ENCODE data around the gene INPP4A.

DNA sequence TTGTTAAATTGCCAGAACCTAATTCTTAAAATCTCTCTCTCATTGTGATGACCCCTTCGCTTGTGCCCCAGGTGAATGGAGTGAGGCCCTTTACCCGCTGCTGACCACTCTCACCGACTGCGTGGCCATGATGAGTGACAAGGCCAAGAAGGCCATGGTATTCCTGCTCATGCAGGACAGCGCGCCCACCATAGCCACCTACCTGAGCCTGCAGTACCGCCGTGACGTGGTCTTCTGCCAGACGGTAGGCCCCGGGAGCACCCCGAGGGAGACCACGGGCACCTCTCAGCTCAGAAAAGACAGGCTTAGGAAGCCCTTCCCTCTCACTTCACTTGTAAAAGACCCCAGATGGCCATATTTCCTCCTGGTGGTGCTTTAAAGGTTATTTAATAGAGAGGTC is 118.7 kb downstream of the INPP4A start:
- TF ChIP-seq, protein P1, sequence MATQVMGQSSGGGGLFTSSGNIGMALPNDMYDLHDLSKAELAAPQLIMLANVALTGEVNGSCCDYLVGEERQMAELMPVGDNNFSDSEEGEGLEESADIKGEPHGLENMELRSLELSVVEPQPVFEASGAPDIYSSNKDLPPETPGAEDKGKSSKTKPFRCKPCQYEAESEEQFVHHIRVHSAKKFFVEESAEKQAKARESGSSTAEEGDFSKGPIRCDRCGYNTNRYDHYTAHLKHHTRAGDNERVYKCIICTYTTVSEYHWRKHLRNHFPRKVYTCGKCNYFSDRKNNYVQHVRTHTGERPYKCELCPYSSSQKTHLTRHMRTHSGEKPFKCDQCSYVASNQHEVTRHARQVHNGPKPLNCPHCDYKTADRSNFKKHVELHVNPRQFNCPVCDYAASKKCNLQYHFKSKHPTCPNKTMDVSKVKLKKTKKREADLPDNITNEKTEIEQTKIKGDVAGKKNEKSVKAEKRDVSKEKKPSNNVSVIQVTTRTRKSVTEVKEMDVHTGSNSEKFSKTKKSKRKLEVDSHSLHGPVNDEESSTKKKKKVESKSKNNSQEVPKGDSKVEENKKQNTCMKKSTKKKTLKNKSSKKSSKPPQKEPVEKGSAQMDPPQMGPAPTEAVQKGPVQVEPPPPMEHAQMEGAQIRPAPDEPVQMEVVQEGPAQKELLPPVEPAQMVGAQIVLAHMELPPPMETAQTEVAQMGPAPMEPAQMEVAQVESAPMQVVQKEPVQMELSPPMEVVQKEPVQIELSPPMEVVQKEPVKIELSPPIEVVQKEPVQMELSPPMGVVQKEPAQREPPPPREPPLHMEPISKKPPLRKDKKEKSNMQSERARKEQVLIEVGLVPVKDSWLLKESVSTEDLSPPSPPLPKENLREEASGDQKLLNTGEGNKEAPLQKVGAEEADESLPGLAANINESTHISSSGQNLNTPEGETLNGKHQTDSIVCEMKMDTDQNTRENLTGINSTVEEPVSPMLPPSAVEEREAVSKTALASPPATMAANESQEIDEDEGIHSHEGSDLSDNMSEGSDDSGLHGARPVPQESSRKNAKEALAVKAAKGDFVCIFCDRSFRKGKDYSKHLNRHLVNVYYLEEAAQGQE (tag by site-specific recombination; IDR thresholded peaks at IDR 0.05): no peak
- TF ChIP-seq ZNF600 (tag by site-specific recombination; IDR thresholded peaks at IDR 0.05) (no peak), KLF1 (tag by site-specific recombination; IDR thresholded peaks at IDR 0.05) (no peak), ZNF140 (tag by site-specific recombination; IDR thresholded peaks at IDR 0.05) (no peak), ZNF530 (tag by site-specific recombination; IDR thresholded peaks at IDR 0.05; ENCODE audit: low read depth) (no peak), ZNF274 (IDR thresholded peaks at IDR 0.05; ENCODE audit: low read length) (no peak), ZNF274 (tag by site-specific recombination; IDR thresholded peaks at IDR 0.05; ENCODE audit: borderline replicate concordance) (no peak), ZBTB20 (tag by site-specific recombination; IDR thresholded peaks at IDR 0.05) (no peak), ZNF555 (tag by site-specific recombination; conservative IDR thresholded peaks at IDR 0.05) (no peak)
- TF ChIP-seq, protein P2, sequence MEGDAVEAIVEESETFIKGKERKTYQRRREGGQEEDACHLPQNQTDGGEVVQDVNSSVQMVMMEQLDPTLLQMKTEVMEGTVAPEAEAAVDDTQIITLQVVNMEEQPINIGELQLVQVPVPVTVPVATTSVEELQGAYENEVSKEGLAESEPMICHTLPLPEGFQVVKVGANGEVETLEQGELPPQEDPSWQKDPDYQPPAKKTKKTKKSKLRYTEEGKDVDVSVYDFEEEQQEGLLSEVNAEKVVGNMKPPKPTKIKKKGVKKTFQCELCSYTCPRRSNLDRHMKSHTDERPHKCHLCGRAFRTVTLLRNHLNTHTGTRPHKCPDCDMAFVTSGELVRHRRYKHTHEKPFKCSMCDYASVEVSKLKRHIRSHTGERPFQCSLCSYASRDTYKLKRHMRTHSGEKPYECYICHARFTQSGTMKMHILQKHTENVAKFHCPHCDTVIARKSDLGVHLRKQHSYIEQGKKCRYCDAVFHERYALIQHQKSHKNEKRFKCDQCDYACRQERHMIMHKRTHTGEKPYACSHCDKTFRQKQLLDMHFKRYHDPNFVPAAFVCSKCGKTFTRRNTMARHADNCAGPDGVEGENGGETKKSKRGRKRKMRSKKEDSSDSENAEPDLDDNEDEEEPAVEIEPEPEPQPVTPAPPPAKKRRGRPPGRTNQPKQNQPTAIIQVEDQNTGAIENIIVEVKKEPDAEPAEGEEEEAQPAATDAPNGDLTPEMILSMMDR (tag by site-specific recombination; IDR thresholded peaks at IDR 0.05): no peak
- TF ChIP-seq, protein P3, sequence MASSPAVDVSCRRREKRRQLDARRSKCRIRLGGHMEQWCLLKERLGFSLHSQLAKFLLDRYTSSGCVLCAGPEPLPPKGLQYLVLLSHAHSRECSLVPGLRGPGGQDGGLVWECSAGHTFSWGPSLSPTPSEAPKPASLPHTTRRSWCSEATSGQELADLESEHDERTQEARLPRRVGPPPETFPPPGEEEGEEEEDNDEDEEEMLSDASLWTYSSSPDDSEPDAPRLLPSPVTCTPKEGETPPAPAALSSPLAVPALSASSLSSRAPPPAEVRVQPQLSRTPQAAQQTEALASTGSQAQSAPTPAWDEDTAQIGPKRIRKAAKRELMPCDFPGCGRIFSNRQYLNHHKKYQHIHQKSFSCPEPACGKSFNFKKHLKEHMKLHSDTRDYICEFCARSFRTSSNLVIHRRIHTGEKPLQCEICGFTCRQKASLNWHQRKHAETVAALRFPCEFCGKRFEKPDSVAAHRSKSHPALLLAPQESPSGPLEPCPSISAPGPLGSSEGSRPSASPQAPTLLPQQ (tag by site-specific recombination; IDR thresholded peaks at IDR 0.05): no peak
- TF ChIP-seq, protein P4, sequence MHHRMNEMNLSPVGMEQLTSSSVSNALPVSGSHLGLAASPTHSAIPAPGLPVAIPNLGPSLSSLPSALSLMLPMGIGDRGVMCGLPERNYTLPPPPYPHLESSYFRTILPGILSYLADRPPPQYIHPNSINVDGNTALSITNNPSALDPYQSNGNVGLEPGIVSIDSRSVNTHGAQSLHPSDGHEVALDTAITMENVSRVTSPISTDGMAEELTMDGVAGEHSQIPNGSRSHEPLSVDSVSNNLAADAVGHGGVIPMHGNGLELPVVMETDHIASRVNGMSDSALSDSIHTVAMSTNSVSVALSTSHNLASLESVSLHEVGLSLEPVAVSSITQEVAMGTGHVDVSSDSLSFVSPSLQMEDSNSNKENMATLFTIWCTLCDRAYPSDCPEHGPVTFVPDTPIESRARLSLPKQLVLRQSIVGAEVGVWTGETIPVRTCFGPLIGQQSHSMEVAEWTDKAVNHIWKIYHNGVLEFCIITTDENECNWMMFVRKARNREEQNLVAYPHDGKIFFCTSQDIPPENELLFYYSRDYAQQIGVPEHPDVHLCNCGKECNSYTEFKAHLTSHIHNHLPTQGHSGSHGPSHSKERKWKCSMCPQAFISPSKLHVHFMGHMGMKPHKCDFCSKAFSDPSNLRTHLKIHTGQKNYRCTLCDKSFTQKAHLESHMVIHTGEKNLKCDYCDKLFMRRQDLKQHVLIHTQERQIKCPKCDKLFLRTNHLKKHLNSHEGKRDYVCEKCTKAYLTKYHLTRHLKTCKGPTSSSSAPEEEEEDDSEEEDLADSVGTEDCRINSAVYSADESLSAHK (tag by site-specific recombination; IDR thresholded peaks at IDR 0.05): no peak
- TF ChIP-seq, protein P5, sequence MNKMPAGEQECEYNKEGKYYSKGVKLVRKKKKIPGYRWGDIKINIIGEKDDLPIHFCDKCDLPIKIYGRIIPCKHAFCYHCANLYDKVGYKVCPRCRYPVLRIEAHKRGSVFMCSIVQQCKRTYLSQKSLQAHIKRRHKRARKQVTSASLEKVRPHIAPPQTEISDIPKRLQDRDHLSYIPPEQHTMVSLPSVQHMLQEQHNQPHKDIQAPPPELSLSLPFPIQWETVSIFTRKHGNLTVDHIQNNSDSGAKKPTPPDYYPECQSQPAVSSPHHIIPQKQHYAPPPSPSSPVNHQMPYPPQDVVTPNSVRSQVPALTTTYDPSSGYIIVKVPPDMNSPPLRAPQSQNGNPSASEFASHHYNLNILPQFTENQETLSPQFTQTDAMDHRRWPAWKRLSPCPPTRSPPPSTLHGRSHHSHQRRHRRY (tag by site-specific recombination; IDR thresholded peaks at IDR 0.05): no peak
- TF ChIP-seq, protein P6, sequence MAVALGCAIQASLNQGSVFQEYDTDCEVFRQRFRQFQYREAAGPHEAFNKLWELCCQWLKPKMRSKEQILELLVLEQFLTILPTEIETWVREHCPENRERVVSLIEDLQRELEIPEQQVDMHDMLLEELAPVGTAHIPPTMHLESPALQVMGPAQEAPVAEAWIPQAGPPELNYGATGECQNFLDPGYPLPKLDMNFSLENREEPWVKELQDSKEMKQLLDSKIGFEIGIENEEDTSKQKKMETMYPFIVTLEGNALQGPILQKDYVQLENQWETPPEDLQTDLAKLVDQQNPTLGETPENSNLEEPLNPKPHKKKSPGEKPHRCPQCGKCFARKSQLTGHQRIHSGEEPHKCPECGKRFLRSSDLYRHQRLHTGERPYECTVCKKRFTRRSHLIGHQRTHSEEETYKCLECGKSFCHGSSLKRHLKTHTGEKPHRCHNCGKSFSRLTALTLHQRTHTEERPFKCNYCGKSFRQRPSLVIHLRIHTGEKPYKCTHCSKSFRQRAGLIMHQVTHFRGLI (tag by site-specific recombination; IDR thresholded peaks at IDR 0.05): no peak

Data from HEK293 (cell line).